IMR-90 (cell line): ENCODE results near the gene WFDC8. TPM values are rescaled to one million over a fixed set of nuclear protein-coding genes. Genes with fewer than 3 reads are reported as not detected.

Source experiments
- ATAC-seq: fragments of 200-7000 bp; cut with Tn5 transposase; 2 replicates; pipeline ENCODE4 v1.9.1; 2020; ENCODE audit warnings: low read depth, mild to moderate bottlenecking, moderate library complexity
- BruUV-seq: library from RNA; stranded (reverse); fragments of 400-500 nt; replicated peaks from 2 replicates; lab custom pipeline; 2021; lab: Mats Ljungman, UMichigan
- CTCF ChIA-PET: fragments of 300-600 bp; formaldehyde crosslinking; extraction: SDS; loops from one replicate; lab custom pipeline; 2021; ENCODE audit warnings: antibody characterized with exemption; lab: Yijun Ruan, JAX
- POLR2A ChIA-PET: fragments of 300-600 bp; sonication (Branson Sonifier 250); formaldehyde crosslinking; loops from one replicate; lab custom pipeline; 2022; ENCODE audit warnings: antibody characterized with exemption; ENCODE audit not compliant: unreplicated experiment; lab: Charles Lee
- DNase-seq: peaks from one replicate; pipeline ENCODE4 v3.0.0; 2013
- H2AFZ ChIP-seq: replicated peaks from 2 replicates; pipeline ENCODE3; 2013; ENCODE audit warnings: low read length, mild to moderate bottlenecking; ENCODE audit not compliant: poor library complexity
- H2AK5ac ChIP-seq: 2 replicates; pipeline ENCODE4 v1.6.1; 2013; ENCODE audit warnings: low read depth, low read length, inconsistent platforms
- H2AK9ac ChIP-seq: replicated peaks from 2 replicates; pipeline ENCODE3; 2013; ENCODE audit warnings: mild to moderate bottlenecking, low read depth, low read length, moderate library complexity; ENCODE audit not compliant: poor library complexity
- H2BK120ac ChIP-seq: 2 replicates; pipeline ENCODE4 v1.6.1; 2013; ENCODE audit warnings: low read depth, low read length, inconsistent platforms
- H2BK15ac ChIP-seq: 3 replicates; pipeline ENCODE4 v1.6.1; 2013; ENCODE audit warnings: low read depth, low read length, inconsistent platforms
- H2BK20ac ChIP-seq: 2 replicates; pipeline ENCODE4 v1.6.1; 2013; ENCODE audit warnings: low read depth, mild to moderate bottlenecking, inconsistent platforms, low read length, moderate library complexity
- H2BK5ac ChIP-seq: 2 replicates; pipeline ENCODE4 v1.6.1; 2013; ENCODE audit warnings: mild to moderate bottlenecking, low read depth, low read length, inconsistent platforms; ENCODE audit not compliant: poor library complexity, severe bottlenecking
- H3K14ac ChIP-seq: replicated peaks from 2 replicates; pipeline ENCODE4 v1.6.1; 2013; ENCODE audit warnings: low read depth, low read length, inconsistent platforms
- H3K18ac ChIP-seq: 2 replicates; pipeline ENCODE4 v1.6.1; 2013; ENCODE audit warnings: low read depth, low read length, control low read depth
- H3K23ac ChIP-seq: 2 replicates; pipeline ENCODE4 v1.6.1; 2013; ENCODE audit warnings: low read depth, low read length, inconsistent platforms
- H3K27ac ChIP-seq: 2 replicates; pipeline ENCODE4 v1.5.1; 2013; ENCODE audit warnings: mild to moderate bottlenecking, control low read depth, low read length; ENCODE audit not compliant: insufficient read depth
- H3K27me3 ChIP-seq: 2 replicates; pipeline ENCODE4 v1.6.1; 2013; ENCODE audit warnings: low read length; ENCODE audit not compliant: control insufficient read depth, insufficient read depth
- H3K36me3 ChIP-seq: 2 replicates; pipeline ENCODE4 v1.6.1; 2013; ENCODE audit warnings: low read length, mixed read lengths; ENCODE audit not compliant: control insufficient read depth, insufficient read depth
- H3K4ac ChIP-seq: 2 replicates; pipeline ENCODE4 v1.6.1; 2013; ENCODE audit warnings: low read depth, low read length, inconsistent platforms
- H3K4me1 ChIP-seq: 2 replicates; pipeline ENCODE4 v1.6.1; 2013; ENCODE audit warnings: low read length, mixed read lengths; ENCODE audit not compliant: control insufficient read depth, insufficient read depth
- H3K4me2 ChIP-seq: 2 replicates; pipeline ENCODE4 v1.6.1; 2013; ENCODE audit warnings: low read depth, mild to moderate bottlenecking, control low read depth, low read length, moderate library complexity
- H3K4me3 ChIP-seq: 2 replicates; pipeline ENCODE4 v1.5.1; 2013; ENCODE audit warnings: low read depth, mild to moderate bottlenecking, control low read depth, low read length, moderate library complexity; ENCODE audit not compliant: insufficient read depth
- H3K56ac ChIP-seq: 2 replicates; pipeline ENCODE4 v1.6.1; 2013; ENCODE audit warnings: low read length, inconsistent platforms; ENCODE audit not compliant: insufficient read depth; ENCODE audit errors: extremely low read depth
- H3K79me1 ChIP-seq, 2 experiments: 2 replicates each; pipeline ENCODE4 v1.6.1; 2013; ENCODE audit warnings: low read length in 2 of 2, inconsistent platforms in 1 of 2, low read depth in 1 of 2
- H3K9ac ChIP-seq: 2 replicates; pipeline ENCODE4 v1.6.1; 2013; ENCODE audit warnings: low read depth, low read length, control low read depth
- H3K9me1 ChIP-seq: 2 replicates; pipeline ENCODE4 v1.6.1; 2013; ENCODE audit warnings: low read length, inconsistent platforms; ENCODE audit not compliant: insufficient read depth
- H3K9me3 ChIP-seq: 2 replicates; pipeline ENCODE4 v1.6.1; 2013; ENCODE audit warnings: low read length; ENCODE audit not compliant: control insufficient read depth, insufficient read depth
- H4K20me1 ChIP-seq: 2 replicates; pipeline ENCODE4 v1.6.1; 2013; ENCODE audit warnings: low read length, inconsistent platforms; ENCODE audit not compliant: insufficient read depth
- H4K5ac ChIP-seq: 2 replicates; pipeline ENCODE4 v1.6.1; 2013; ENCODE audit warnings: mild to moderate bottlenecking, low read depth, low read length, control low read depth
- H4K8ac ChIP-seq, 2 experiments: 2 replicates each; pipeline ENCODE4 v1.6.1; 2013; ENCODE audit warnings: low read depth in 2 of 2, low read length in 2 of 2, control low read depth in 1 of 2, inconsistent platforms in 1 of 2
- H4K91ac ChIP-seq: 2 replicates; pipeline ENCODE4 v1.6.1; 2013; ENCODE audit warnings: low read depth, low read length, inconsistent platforms; ENCODE audit not compliant: insufficient read depth
- ELK1 ChIP-seq: fragments of 150-350 bp; IDR thresholded peaks from 2 replicates; pipeline ENCODE4 v1.6.1; 2016; ENCODE audit warnings: low read depth, mild to moderate bottlenecking, low read length, moderate library complexity, borderline replicate concordance
- RAD21 ChIP-seq: IDR thresholded peaks from 2 replicates; pipeline ENCODE4 v1.6.1; 2012; ENCODE audit warnings: low read length, improper control_type of control experiment
- WGBS, 2 experiments: methylation state at CpG; one replicate each; pipeline versions ENCODE4 v1.1.5 to v1.1.7; 2013; ENCODE audit warnings: missing lambda C conversion rate in 2 of 2; ENCODE audit not compliant: insufficient read length in 1 of 2; ENCODE audit errors: extremely low coverage in 2 of 2; 5-methylcytosine and 5-hydroxymethylcytosine counted together
- dilution Hi-C: fragments of 300-500 bp; cut with HindIII; formaldehyde crosslinking; loops from one replicate; pipeline ENCODE4 v1.14.3; 2018; ENCODE audit warnings: low sequenced_read_pairs; ENCODE audit not compliant: unreplicated experiment
- in situ Hi-C: fragments of 300-500 bp; cut with MboI; formaldehyde crosslinking; loops from 3 replicates; pipeline ENCODE4 v1.14.3; 2019; ENCODE audit warnings: low sequenced_read_pairs, inconsistent platforms, mixed read lengths
- intact Hi-C: fragments of 100-400 bp; cut with micrococcal nuclease; formaldehyde crosslinking; loops from 2 replicates; pipeline ENCODE4 v1.10.0; 2022
- polyA plus RNA-seq, 3 experiments: library from polyadenylated mRNA; depleted of rRNA; stranded (reverse); fragments of >200 nt; gene quantifications; 2 replicates each; pipeline ENCODE4 v1.2.3, GENCODE V29; 2012; ENCODE audit warnings: low replicate concordance in 1 of 3
- total RNA-seq: library from RNA; depleted of rRNA; stranded (reverse); fragments of >200 nt; gene quantifications from 2 replicates; pipeline ENCODE4 v1.2.3, GENCODE V29; 2012

WFDC8 gene
- total and polyA plus RNA-seq, 2 of the 4 experiments (the other 2 are of a cell fraction), result not detected

DNA sequence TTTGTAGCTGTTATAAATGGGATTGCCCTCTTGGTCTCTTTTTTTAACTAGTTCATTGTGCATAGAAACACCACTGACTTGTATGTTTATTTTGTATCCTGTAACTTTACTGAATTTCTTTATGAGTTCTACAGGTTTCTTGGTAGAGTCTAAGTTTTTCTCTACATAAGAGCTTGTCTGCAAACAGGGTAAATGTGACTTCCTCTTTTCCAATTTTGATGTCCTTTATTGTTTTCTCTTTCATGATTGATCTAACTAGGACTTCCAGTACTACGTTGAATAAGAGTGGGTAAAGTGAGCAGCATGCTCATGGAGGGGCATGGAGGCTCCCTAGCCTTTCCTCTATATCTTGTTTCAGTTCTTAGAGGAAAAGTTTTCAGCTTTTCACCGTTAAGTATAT is 47.5 kb upstream of the WFDC8 start:
- Histone ChIP-seq H3K9me3 (no peaks in the 10 kb centered on the region), H2AFZ (no peak overlapping the region), H3K23ac (no peak overlapping the region), H4K91ac (no peak overlapping the region), H3K4ac (no peak overlapping the region), H3K18ac (no peak overlapping the region), H3K4me2 (no peak overlapping the region), H3K79me1 (no peaks in the 10 kb centered on the region), H3K4me1 (no peaks in the 10 kb centered on the region), H3K9ac (no peak overlapping the region), H3K36me3 (no peaks in the 10 kb centered on the region), H3K27me3 (no peaks in the 10 kb centered on the region), H3K56ac (no peak overlapping the region), H2AK5ac (no peak overlapping the region), H2BK20ac (no peak overlapping the region), H2AK9ac (no peak overlapping the region), H4K8ac (no peak overlapping the region), H3K27ac (no peak overlapping the region), H4K20me1 (no peaks in the 10 kb centered on the region), H4K5ac (no peak overlapping the region), H2BK120ac (no peak overlapping the region), H3K14ac (no peak overlapping the region), H3K9me1 (no peaks in the 10 kb centered on the region), H3K4me3 (no peak overlapping the region), H2BK15ac (no peak overlapping the region), H2BK5ac (no peak overlapping the region)
- DNase-seq (no peak), ATAC-seq (no peak)
- in situ Hi-C loops, result no loop called here
- intact Hi-C loops, result no loop called here
- ChIA-PET CTCF (interaction anchor here (0.6 kb wide), 1 partner anchor 653 kb away, joined by 3 read pairs; no protein-coding TSS in a partner anchor), POLR2A (no interaction called here)
- dilution Hi-C loops, result no loop called here
- TF ChIP-seq RAD21, result no peak
- no peak for TF ChIP-seq ELK1
- BruUV-seq, result no TSS peak
- no CpG with 5 or more reads among the region's 2 CpGs for WGBS, 2 experiments
